ENCODE measurements around the gene NCAM2.

The NCAM2 gene

DNA sequence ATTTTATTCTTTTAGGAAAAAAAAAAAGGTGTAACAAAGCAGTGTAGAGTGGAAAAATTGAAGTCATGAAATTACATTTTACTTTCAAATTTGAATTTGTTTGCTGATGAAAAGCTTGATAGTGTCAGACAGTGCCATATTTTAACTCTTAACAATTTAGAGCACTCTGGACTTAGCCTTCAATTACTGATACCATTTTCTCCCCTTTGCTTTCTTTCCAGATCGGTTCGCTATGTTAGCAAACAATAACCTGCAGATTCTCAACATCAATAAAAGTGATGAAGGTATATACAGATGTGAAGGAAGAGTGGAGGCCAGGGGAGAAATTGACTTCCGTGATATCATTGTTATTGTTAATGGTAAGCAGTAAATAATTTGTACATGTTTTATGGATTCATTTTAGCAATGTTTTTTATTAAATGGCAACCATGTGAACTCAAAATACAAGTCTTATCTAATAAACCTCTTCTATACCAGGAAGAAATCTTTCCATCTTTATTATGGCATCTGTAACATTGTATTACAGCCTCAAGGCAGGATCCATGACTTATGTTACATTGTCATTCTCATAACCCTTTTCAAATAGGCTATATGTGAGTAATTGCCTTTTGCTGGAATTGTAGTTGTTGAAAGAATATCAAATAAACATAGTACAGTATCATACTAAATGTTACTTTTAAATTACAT, 293.8 kb downstream of the NCAM2 start:
- Histone ChIP-seq H3K14ac (ENCODE audit: low read length in 2 of 2) (no peak overlapping the region), H2AFZ (ENCODE audit: low read depth, low read length) (no peak overlapping the region), H3K4me3 (ENCODE audit: insufficient read depth in 1 of 2, low read depth in 1 of 2, low read length in 2 of 2) (no peak overlapping the region), H4K8ac (ENCODE audit: low read length) (no peak overlapping the region), H3K36me3 (ENCODE audit: control insufficient read depth in 1 of 2, insufficient read depth in 2 of 2, low read depth in 1 of 2, low read length in 2 of 2) (no peaks in the 10 kb centered on the region), H3K4me2 (ENCODE audit: low read length, poor library complexity, severe bottlenecking) (no peak overlapping the region), H2BK120ac (ENCODE audit: low read depth, low read length) (no peak overlapping the region), H2BK5ac (ENCODE audit: low read depth, low read length, poor library complexity, severe bottlenecking) (no peak overlapping the region), H3K23ac (ENCODE audit: low read length in 2 of 2) (no peak overlapping the region), H3K9me3 (ENCODE audit: control insufficient read depth, low read length) (no peaks in the 10 kb centered on the region), H3K9ac (ENCODE audit: low read length) (no peak overlapping the region), H4K91ac (ENCODE audit: low read length) (no peak overlapping the region), H3K18ac (ENCODE audit: low read depth in 1 of 2, low read length in 2 of 2) (no peak overlapping the region), H3K4me1 (ENCODE audit: control insufficient read depth, insufficient read depth, low read depth, low read length) (no peaks in the 10 kb centered on the region), H2AK5ac (ENCODE audit: low read length, severe bottlenecking) (no peak overlapping the region), H3K79me1 (replicated peaks; ENCODE audit: low read length, poor library complexity, severe bottlenecking) (no peaks in the 10 kb centered on the region), H2BK15ac (ENCODE audit: low read depth, poor library complexity, severe bottlenecking) (no peak overlapping the region), H3K27ac (ENCODE audit: low read length, poor library complexity, severe bottlenecking) (no peak overlapping the region), H2BK12ac (ENCODE audit: low read length in 2 of 2) (no peak overlapping the region), H3K27me3 (ENCODE audit: control insufficient read depth in 1 of 2, insufficient read depth in 1 of 2, low read length in 2 of 2) (no peaks in the 10 kb centered on the region), H3K4ac (ENCODE audit: low read depth in 1 of 2, low read length in 2 of 2) (no peak overlapping the region)
- no CpG with 5 or more reads among the region's 3 CpGs for WGBS
- no peak for DNase-seq

- H3K4me1 ChIP-seq (ENCODE audit: control insufficient read depth, insufficient read depth, low read depth, low read length) = no peaks in the 10 kb centered on the region
- no peak overlapping the region for H2AK5ac ChIP-seq (ENCODE audit: low read length, severe bottlenecking)
- no peak for DNase-seq
- H2AFZ ChIP-seq (ENCODE audit: low read depth, low read length) = no peak overlapping the region
- H2BK15ac ChIP-seq (ENCODE audit: low read depth, poor library complexity, severe bottlenecking) = no peak overlapping the region
- H3K27me3 ChIP-seq (ENCODE audit: control insufficient read depth in 1 of 2, insufficient read depth in 1 of 2, low read length in 2 of 2) = no peaks in the 10 kb centered on the region
- H3K9me3 ChIP-seq (ENCODE audit: control insufficient read depth, low read length) = no peaks in the 10 kb centered on the region
- H3K23ac ChIP-seq (ENCODE audit: low read length in 2 of 2) = no peak overlapping the region
- H3K9ac ChIP-seq (ENCODE audit: low read length) = no peak overlapping the region
- H3K18ac ChIP-seq (ENCODE audit: low read depth in 1 of 2, low read length in 2 of 2) = no peak overlapping the region
- 90% methylated on average over 3 of the region's 3 CpGs for WGBS
- H3K14ac ChIP-seq (ENCODE audit: low read length in 2 of 2) = no peak overlapping the region
- H2BK12ac ChIP-seq (ENCODE audit: low read length in 2 of 2) = no peak overlapping the region
- no peak overlapping the region for H4K8ac ChIP-seq (ENCODE audit: low read length)
- no peak overlapping the region for H3K4me2 ChIP-seq (ENCODE audit: low read length, poor library complexity, severe bottlenecking)
- no peak overlapping the region for H2BK120ac ChIP-seq (ENCODE audit: low read depth, low read length)
- no peaks in the 10 kb centered on the region for H3K36me3 ChIP-seq (ENCODE audit: control insufficient read depth in 1 of 2, insufficient read depth in 2 of 2, low read depth in 1 of 2, low read length in 2 of 2)
- no peak overlapping the region for H2BK5ac ChIP-seq (ENCODE audit: low read depth, low read length, poor library complexity, severe bottlenecking)
- no peak overlapping the region for H3K4ac ChIP-seq (ENCODE audit: low read depth in 1 of 2, low read length in 2 of 2)
- no peak overlapping the region for H3K27ac ChIP-seq (ENCODE audit: low read length, poor library complexity, severe bottlenecking)
- no peak overlapping the region for H3K4me3 ChIP-seq (ENCODE audit: insufficient read depth in 1 of 2, low read depth in 1 of 2, low read length in 2 of 2)
- H4K91ac ChIP-seq (ENCODE audit: low read length) = no peak overlapping the region
- H3K79me1 ChIP-seq (replicated peaks; ENCODE audit: low read length, poor library complexity, severe bottlenecking) = no peaks in the 10 kb centered on the region
Observed at GRCh38 chr21:21295303-21295702, 297.1 kb downstream of the NCAM2 start.

GRCh38 chr21:21297211-21297610, 299.0 kb downstream of the NCAM2 start:
- Histone ChIP-seq H2BK120ac (ENCODE audit: low read depth, low read length) (no peak overlapping the region), H2AFZ (ENCODE audit: low read depth, low read length) (no peak overlapping the region), H3K4ac (ENCODE audit: low read depth in 1 of 2, low read length in 2 of 2) (no peak overlapping the region), H4K91ac (ENCODE audit: low read length) (no peak overlapping the region), H3K4me1 (ENCODE audit: control insufficient read depth, insufficient read depth, low read depth, low read length) (no peaks in the 10 kb centered on the region), H3K36me3 (ENCODE audit: control insufficient read depth in 1 of 2, insufficient read depth in 2 of 2, low read depth in 1 of 2, low read length in 2 of 2) (no peaks in the 10 kb centered on the region), H2BK5ac (ENCODE audit: low read depth, low read length, poor library complexity, severe bottlenecking) (no peak overlapping the region), H2AK5ac (ENCODE audit: low read length, severe bottlenecking) (no peak overlapping the region), H3K4me3 (ENCODE audit: insufficient read depth in 1 of 2, low read depth in 1 of 2, low read length in 2 of 2) (no peak overlapping the region), H3K18ac (ENCODE audit: low read depth in 1 of 2, low read length in 2 of 2) (no peak overlapping the region), H3K9ac (ENCODE audit: low read length) (no peak overlapping the region), H2BK12ac (ENCODE audit: low read length in 2 of 2) (no peak overlapping the region), H3K9me3 (ENCODE audit: control insufficient read depth, low read length) (no peaks in the 10 kb centered on the region), H3K23ac (ENCODE audit: low read length in 2 of 2) (no peak overlapping the region), H3K14ac (ENCODE audit: low read length in 2 of 2) (no peak overlapping the region), H4K8ac (ENCODE audit: low read length) (no peak overlapping the region), H3K27ac (ENCODE audit: low read length, poor library complexity, severe bottlenecking) (no peak overlapping the region), H3K79me1 (replicated peaks; ENCODE audit: low read length, poor library complexity, severe bottlenecking) (no peaks in the 10 kb centered on the region), H3K4me2 (ENCODE audit: low read length, poor library complexity, severe bottlenecking) (no peak overlapping the region), H2BK15ac (ENCODE audit: low read depth, poor library complexity, severe bottlenecking) (no peak overlapping the region), H3K27me3 (ENCODE audit: control insufficient read depth in 1 of 2, insufficient read depth in 1 of 2, low read length in 2 of 2) (no peaks in the 10 kb centered on the region)
- WGBS = 67% methylated on average over 1 of the region's 2 CpGs
- DNase-seq = no peak

GRCh38 chr21:21301013-21301412, 302.8 kb downstream of the NCAM2 start:
- Histone ChIP-seq H3K23ac (ENCODE audit: low read length in 2 of 2) (no peak overlapping the region), H2BK120ac (ENCODE audit: low read depth, low read length) (no peak overlapping the region), H2BK12ac (ENCODE audit: low read length in 2 of 2) (no peak overlapping the region), H3K4ac (ENCODE audit: low read depth in 1 of 2, low read length in 2 of 2) (no peak overlapping the region), H3K4me3 (ENCODE audit: insufficient read depth in 1 of 2, low read depth in 1 of 2, low read length in 2 of 2) (no peak overlapping the region), H2AFZ (ENCODE audit: low read depth, low read length) (no peak overlapping the region), H2AK5ac (ENCODE audit: low read length, severe bottlenecking) (no peak overlapping the region), H3K4me2 (ENCODE audit: low read length, poor library complexity, severe bottlenecking) (no peak overlapping the region), H2BK5ac (ENCODE audit: low read depth, low read length, poor library complexity, severe bottlenecking) (no peak overlapping the region), H4K91ac (ENCODE audit: low read length) (no peak overlapping the region), H4K8ac (ENCODE audit: low read length) (no peak overlapping the region), H3K4me1 (ENCODE audit: control insufficient read depth, insufficient read depth, low read depth, low read length) (no peaks in the 10 kb centered on the region), H3K27ac (ENCODE audit: low read length, poor library complexity, severe bottlenecking) (no peak overlapping the region), H3K9me3 (ENCODE audit: control insufficient read depth, low read length) (no peaks in the 10 kb centered on the region), H3K36me3 (ENCODE audit: control insufficient read depth in 1 of 2, insufficient read depth in 2 of 2, low read depth in 1 of 2, low read length in 2 of 2) (no peaks in the 10 kb centered on the region), H3K27me3 (ENCODE audit: control insufficient read depth in 1 of 2, insufficient read depth in 1 of 2, low read length in 2 of 2) (no peaks in the 10 kb centered on the region), H3K79me1 (replicated peaks; ENCODE audit: low read length, poor library complexity, severe bottlenecking) (no peaks in the 10 kb centered on the region), H3K9ac (ENCODE audit: low read length) (no peak overlapping the region), H3K18ac (ENCODE audit: low read depth in 1 of 2, low read length in 2 of 2) (no peak overlapping the region), H2BK15ac (ENCODE audit: low read depth, poor library complexity, severe bottlenecking) (no peak overlapping the region), H3K14ac (ENCODE audit: low read length in 2 of 2) (no peak overlapping the region)
- DNase-seq = no peak
- WGBS = 37% methylated on average over 2 of the region's 2 CpGs

Data from mesenchymal stem cell (in vitro differentiated cells and primary cell).